ENCODE measurements around the gene SMIM36.

Gene SMIM36

GRCh38 chr17:55510986-55511721, at the start of gene SMIM36:
SMIM36 (minus strand) TSS chr17:55511452.
- H3K4me1 ChIP-seq (ENCODE audit: control insufficient read depth in 1 of 2, insufficient read depth in 1 of 2, low read depth in 1 of 2, low read length in 1 of 2), result no peaks in the 10 kb centered on the region
- H3K36me3 ChIP-seq, result no peaks in the 10 kb centered on the region
- H3K27me3 ChIP-seq, result no peaks in the 10 kb centered on the region
- TF ChIP-seq, protein P1, sequence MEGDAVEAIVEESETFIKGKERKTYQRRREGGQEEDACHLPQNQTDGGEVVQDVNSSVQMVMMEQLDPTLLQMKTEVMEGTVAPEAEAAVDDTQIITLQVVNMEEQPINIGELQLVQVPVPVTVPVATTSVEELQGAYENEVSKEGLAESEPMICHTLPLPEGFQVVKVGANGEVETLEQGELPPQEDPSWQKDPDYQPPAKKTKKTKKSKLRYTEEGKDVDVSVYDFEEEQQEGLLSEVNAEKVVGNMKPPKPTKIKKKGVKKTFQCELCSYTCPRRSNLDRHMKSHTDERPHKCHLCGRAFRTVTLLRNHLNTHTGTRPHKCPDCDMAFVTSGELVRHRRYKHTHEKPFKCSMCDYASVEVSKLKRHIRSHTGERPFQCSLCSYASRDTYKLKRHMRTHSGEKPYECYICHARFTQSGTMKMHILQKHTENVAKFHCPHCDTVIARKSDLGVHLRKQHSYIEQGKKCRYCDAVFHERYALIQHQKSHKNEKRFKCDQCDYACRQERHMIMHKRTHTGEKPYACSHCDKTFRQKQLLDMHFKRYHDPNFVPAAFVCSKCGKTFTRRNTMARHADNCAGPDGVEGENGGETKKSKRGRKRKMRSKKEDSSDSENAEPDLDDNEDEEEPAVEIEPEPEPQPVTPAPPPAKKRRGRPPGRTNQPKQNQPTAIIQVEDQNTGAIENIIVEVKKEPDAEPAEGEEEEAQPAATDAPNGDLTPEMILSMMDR (IDR thresholded peaks at IDR 0.05), result no peak
- no peak within 1 kb of the TSS for H3K27ac ChIP-seq
- H3K4me3 ChIP-seq (ENCODE audit: low read depth in 1 of 2, low read length in 1 of 2), result no peak within 1 kb of the TSS
- no peaks in the 10 kb centered on the region for H3K9me3 ChIP-seq

GRCh38 chr17:55555772-55556171, 44.5 kb upstream of the SMIM36 start:
- Histone ChIP-seq H3K27me3 (no peaks in the 10 kb centered on the region), H3K36me3 (no peaks in the 10 kb centered on the region), H3K4me3 (ENCODE audit: low read depth in 1 of 2, low read length in 1 of 2) (no peak overlapping the region), H3K9me3 (no peaks in the 10 kb centered on the region), H3K4me1 (ENCODE audit: control insufficient read depth in 1 of 2, insufficient read depth in 1 of 2, low read depth in 1 of 2, low read length in 1 of 2) (no peaks in the 10 kb centered on the region), H3K27ac (no peak overlapping the region)
- TF ChIP-seq, protein P1 (IDR thresholded peaks at IDR 0.05), result no peak

- TF ChIP-seq, protein P1 (IDR thresholded peaks at IDR 0.05), result no peak
- no peak overlapping the region for H3K27ac ChIP-seq
- H3K36me3 ChIP-seq, result no peaks in the 10 kb centered on the region
- H3K9me3 ChIP-seq, result no peaks in the 10 kb centered on the region
- H3K27me3 ChIP-seq, result no peaks in the 10 kb centered on the region
- no peak overlapping the region for H3K4me3 ChIP-seq (ENCODE audit: low read depth in 1 of 2, low read length in 1 of 2)
- no peaks in the 10 kb centered on the region for H3K4me1 ChIP-seq (ENCODE audit: control insufficient read depth in 1 of 2, insufficient read depth in 1 of 2, low read depth in 1 of 2, low read length in 1 of 2)
Measured at GRCh38 chr17:55549140-55549539, 37.9 kb upstream of the SMIM36 start.

- TF ChIP-seq, protein P1 (IDR thresholded peaks at IDR 0.05), result no peak
Measured at GRCh38 chr17:55546991-55547664, 35.9 kb upstream of the SMIM36 start.

GRCh38 chr17:55546481-55546880, 35.2 kb upstream of the SMIM36 start:
- H3K27ac ChIP-seq, result no peak overlapping the region
- TF ChIP-seq, protein P1 (IDR thresholded peaks at IDR 0.05), result no peak
- H3K4me1 ChIP-seq (ENCODE audit: control insufficient read depth in 1 of 2, insufficient read depth in 1 of 2, low read depth in 1 of 2, low read length in 1 of 2), result no peaks in the 10 kb centered on the region
- H3K4me3 ChIP-seq (ENCODE audit: low read depth in 1 of 2, low read length in 1 of 2), result no peak overlapping the region
- H3K9me3 ChIP-seq, result no peaks in the 10 kb centered on the region
- no peaks in the 10 kb centered on the region for H3K36me3 ChIP-seq
- no peaks in the 10 kb centered on the region for H3K27me3 ChIP-seq

More at GRCh38 chr17:55546991-55547664, 35.9 kb upstream of the SMIM36 start:
- H3K4me1 ChIP-seq (ENCODE audit: control insufficient read depth in 1 of 2, insufficient read depth in 1 of 2, low read depth in 1 of 2, low read length in 1 of 2), result no peaks in the 10 kb centered on the region
- H3K36me3 ChIP-seq, result no peaks in the 10 kb centered on the region
- no peaks in the 10 kb centered on the region for H3K9me3 ChIP-seq
- H3K4me3 ChIP-seq (ENCODE audit: low read depth in 1 of 2, low read length in 1 of 2), result no peak overlapping the region
- H3K27me3 ChIP-seq, result no peaks in the 10 kb centered on the region
- H3K27ac ChIP-seq, result no peak overlapping the region
